ENCODE results near the gene ITIH2. TPM values are rescaled to one million over a fixed set of nuclear protein-coding genes. Genes with fewer than 3 reads are reported as not detected.

Gene ITIH2, protein sequence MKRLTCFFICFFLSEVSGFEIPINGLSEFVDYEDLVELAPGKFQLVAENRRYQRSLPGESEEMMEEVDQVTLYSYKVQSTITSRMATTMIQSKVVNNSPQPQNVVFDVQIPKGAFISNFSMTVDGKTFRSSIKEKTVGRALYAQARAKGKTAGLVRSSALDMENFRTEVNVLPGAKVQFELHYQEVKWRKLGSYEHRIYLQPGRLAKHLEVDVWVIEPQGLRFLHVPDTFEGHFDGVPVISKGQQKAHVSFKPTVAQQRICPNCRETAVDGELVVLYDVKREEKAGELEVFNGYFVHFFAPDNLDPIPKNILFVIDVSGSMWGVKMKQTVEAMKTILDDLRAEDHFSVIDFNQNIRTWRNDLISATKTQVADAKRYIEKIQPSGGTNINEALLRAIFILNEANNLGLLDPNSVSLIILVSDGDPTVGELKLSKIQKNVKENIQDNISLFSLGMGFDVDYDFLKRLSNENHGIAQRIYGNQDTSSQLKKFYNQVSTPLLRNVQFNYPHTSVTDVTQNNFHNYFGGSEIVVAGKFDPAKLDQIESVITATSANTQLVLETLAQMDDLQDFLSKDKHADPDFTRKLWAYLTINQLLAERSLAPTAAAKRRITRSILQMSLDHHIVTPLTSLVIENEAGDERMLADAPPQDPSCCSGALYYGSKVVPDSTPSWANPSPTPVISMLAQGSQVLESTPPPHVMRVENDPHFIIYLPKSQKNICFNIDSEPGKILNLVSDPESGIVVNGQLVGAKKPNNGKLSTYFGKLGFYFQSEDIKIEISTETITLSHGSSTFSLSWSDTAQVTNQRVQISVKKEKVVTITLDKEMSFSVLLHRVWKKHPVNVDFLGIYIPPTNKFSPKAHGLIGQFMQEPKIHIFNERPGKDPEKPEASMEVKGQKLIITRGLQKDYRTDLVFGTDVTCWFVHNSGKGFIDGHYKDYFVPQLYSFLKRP
- 0.08 to 0.36 TPM (median 0.27 TPM) in 5 replicates for total RNA-seq (2022; extraction: Qiagen RNA extraction; ENCODE audit: low read depth)

DNA sequence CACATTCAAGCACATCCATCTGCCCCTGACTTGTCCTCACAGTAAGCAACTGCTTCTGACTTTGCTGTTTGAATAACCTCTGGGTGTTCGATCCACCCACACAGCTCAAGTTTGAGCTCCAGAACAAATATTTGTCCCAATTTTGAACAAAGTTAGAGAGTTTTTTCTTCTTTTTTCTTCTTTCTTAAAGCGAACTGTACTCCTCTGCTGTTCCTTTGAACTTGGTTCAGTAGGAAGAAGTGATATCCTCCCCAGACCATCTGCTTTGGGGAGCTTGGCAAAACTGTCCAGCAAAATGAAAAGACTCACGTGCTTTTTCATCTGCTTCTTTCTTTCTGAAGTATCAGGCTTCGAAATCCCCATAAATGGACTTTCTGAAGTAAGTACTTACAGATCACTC is at the start of gene ITIH2:
ITIH2 (plus strand) TSS at position 177 of the 400 bp plus-strand sequence; CDS start at position 296, 119 bp downstream.

GRCh38 chr10:7666253-7667023 is 36.7 kb upstream of the ITIH2 start, which contains the start of gene ITIH5:
TSS of gene ITIH5 (minus strand) at chr10:7666966. CDS start at chr10:7666892, 74 bp downstream.

DNA sequence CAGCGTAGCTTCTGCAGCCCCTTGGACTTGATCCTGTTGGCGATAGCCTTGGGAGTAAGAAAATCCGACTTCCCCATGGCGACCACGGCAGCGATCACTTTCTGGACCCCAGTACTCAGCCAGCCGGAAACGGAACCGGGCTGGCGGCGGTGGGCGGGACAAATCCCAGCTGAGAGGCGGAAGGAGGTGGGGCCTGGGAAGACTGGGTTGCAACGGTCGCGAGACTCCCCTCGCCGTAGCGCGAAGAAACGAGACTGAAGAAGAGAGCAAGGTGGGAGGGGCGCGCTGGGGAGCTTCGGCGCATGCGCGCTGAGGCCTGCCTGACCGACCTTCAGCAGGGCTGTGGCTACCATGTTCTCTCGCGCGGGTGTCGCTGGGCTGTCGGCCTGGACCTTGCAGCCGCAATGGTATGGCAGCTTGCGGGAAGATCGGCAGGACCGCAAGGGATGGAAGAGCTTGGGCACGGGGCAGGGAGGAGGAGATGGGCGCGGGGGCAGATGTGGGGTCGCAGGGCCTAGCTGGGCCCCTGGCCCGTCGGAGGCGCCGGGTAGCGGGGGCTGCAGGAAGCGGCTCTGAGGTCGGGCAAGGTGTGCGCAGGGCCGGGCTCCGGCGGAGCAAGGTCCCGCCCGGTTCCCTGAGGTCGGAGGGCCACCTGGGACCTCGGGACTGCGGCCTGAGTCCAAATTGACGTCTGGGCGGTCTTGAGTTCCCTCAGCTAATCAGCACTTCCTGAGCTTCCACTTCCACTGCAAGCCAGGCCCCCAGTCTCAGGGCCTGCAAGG is 84.9 kb downstream of the ITIH2 start, which contains the start of the genes ATP5F1C and KIN:
ATP5F1C (plus strand) TSS at position 321 of the 782 bp plus-strand sequence; CDS start at position 352, 31 bp downstream.
KIN (minus strand) TSS at position 137 of the 782 bp plus-strand sequence; CDS start at position 77, 60 bp downstream.

Other genes with a start within 250 kb of the ITIH2 start
- gene ITIH5, start 36.4 kb upstream of the ITIH2 start, total RNA-seq (2022; extraction: Qiagen RNA extraction; ENCODE audit: low read depth) = 0.03 to 0.13 TPM (median 0.08 TPM) in 3 of 5 replicates, not detected in the others
- 8.7 to 13.0 TPM (median 12.1 TPM) in 5 replicates for gene KIN, start 84.7 kb downstream of the ITIH2 start, total RNA-seq (2022; extraction: Qiagen RNA extraction; ENCODE audit: low read depth)
- gene ATP5F1C, start 84.9 kb downstream of the ITIH2 start, total RNA-seq (2022; extraction: Qiagen RNA extraction; ENCODE audit: low read depth) = 274 to 340 TPM (median 279 TPM) in 5 replicates
- gene TAF3, start 115.2 kb downstream of the ITIH2 start, total RNA-seq (2022; extraction: Qiagen RNA extraction; ENCODE audit: low read depth) = 7.9 to 9.5 TPM (median 8.8 TPM) in 5 replicates